Umbilical cord (tissue), 2 donors: ENCODE measurements around the gene ARSI. TPM values are rescaled to one million over a fixed set of nuclear protein-coding genes. Genes with fewer than 3 reads are reported as not detected.

Experiments
- DNase-seq: peaks from one replicate; pipeline ENCODE4 v3.0.0-alpha.2; 2015; ENCODE audit warnings: low spot score
- total RNA-seq: library from RNA; depleted of rRNA; stranded (reverse); fragments of >200 nt; gene quantifications from one replicate; pipeline ENCODE4 v1.2.3, GENCODE V29; 2014; ENCODE audit warnings: low replicate concordance; ENCODE audit not compliant: insufficient read depth

ARSI gene
- total RNA-seq = 15.9 TPM

DNA sequence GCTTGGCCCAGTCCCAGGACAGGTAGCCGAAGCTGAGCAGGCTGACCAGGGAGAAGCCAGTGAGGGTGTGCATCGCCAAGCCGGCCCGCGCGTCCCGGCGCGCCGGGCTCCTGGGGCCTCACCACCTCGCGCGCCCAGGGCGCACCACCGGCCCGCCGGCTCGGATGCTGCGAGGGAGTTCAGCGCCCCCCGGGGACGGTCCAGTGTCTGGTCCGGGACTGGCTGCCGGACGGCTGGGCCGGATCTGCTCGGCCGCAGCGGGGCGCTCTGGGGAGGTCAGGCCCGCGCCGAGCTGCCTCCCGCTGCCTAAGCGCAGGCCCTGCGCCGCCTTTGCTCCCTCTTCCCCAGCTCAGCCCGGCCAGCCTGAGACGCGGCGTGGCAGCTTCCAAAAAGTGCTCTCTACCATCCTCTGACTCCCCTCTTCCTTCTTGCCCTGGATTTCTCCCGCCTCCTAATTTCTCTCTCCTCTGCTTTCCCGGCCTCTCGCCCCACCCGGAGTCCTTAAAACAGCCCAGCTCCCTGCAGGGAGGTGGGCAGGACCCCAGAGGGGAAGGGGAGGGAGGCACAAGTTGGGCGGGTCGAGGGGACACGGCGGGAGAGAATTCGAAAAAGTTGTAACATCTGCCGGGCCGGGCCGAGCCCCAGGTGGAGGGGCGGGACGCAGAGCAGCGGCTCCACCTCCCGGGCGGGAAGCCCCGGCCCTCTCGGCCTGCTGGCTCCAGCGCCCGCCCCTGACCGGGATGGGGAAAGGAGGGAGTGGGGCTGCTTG lies at the start of gene ARSI:
Gene ARSI (minus strand): TSS at position 605 of the 769 bp plus-strand sequence. CDS start 532 bp downstream, at position 73.
- peak; percentile 92 for DNase-seq

DNA sequence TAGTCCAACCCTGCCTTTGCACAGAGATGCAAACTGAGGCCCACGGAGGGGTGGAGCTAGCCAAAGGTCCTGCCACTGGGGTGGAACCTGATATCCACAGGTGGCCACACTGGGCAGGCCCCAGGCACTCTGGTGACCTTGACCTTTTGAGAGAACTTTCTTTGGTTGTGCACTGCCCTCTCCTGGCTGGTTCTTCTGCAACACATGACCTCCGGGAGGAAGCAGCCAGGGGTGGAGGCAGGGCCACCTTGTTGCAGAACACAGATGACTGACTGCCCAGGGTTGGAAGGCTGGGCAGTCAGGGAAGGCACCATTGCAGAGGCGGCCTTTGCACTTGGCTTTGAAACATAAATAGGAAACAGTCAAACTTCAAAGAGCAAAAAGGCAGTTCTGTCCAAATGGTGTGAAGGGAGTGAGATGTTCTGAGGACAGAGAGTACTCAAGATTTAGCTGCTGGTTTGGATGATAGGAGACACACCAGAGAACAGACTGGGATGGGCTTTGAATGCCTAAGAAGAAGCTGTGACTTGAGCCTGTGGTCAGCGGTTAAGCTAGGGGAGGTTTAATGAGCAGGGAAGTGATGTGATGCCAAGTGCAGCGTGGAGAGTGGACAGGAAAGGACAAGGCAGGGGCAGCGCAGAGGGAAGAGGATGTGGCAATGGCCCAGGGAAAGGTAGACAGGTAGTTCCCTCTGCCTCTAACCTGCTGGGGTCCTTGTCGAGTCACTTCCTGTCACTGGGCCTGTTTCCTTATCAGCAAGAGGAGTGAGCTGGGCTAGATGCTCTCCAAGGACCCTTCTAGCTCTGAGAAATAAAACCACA lies 48.0 kb upstream of the ARSI start:
- DNase-seq = peak; percentile 71

DNA sequence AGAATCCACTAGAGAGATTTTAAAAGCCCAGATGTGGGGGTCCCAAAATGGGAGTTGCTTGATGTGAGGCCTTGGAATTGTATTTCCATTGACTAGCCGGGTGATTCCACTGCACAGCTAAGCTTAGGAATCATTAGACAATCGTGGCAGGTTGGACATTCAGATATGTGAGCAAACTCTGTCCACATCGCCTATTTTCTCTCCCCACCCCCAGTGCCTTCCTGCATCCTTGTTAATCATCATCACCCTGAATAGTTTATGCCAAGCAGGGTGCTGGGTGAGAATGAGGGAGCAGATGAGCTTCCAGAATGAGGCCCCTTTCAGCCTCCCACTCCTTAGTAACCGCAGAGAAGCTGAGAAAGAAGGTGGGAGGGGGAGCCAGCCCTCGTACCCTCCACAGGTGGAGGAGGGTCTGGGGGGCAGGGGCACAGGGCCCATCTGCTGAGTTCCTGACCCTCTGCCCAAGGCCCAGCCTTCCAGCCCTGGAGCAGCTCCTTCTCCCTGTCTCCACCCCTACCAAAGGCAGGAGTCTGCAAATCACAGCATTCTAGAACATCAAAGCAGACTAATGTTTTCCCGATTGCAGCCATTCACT lies 47.1 kb upstream of the ARSI start:
- no peak for DNase-seq

DNA sequence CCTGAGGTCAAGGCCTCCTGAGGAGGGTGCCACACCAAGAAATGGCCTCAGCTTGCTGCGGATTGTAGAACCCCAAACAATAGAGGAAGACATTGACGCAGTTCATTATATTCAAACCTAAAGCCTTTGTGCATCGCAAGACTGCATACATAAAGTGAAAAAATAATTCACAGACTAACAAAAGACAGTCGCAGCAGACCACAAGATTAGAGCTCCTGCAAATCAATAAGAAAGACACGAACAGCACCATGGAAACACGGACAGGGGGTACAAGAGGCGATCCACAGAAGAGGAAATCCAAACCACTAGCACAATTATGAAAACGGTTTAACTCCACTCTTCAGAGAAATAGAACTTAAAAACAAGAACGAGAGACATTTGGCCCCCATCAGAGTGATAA lies 44.7 kb upstream of the ARSI start:
- no peak for DNase-seq

DNA sequence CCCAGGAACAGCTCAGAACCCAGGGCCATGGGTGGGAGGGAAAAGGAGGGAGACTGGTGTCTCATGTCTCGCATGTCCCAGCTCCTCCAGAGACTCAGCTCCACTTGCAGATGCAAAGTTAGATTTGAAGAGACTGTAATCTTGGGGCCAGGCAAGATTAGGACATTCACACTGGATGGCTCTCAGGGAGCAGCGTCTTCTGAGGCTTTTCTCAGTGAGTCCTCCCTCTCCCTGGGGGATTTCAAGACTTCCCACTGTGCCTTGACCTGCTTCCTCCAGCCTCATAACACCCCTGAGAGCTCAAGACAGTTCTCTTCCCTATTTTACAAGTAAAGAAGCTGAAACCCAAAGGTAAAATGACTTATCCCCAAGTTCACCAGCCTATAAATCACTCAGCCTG lies 44.3 kb upstream of the ARSI start:
- no peak for DNase-seq

DNA sequence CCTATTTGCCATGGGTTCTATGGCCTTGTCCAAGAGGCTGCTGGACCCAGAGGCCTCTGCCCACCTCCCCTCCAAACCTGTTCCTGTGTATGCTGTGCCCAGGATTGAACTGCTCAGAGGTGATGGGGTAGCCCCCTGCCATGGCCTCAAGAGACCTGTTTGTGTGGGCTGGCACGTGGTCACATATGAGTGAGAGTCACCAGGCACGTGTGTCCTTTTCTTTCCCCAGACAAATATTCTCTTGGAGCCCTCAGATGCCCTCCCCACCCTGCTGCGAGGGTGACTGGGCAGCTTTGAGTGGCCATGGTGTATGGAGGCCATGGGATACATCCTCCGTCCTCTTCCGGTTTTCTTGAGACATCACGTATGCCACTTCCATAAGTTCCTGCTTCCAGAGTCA lies 43.9 kb upstream of the ARSI start:
- no peak for DNase-seq

DNA sequence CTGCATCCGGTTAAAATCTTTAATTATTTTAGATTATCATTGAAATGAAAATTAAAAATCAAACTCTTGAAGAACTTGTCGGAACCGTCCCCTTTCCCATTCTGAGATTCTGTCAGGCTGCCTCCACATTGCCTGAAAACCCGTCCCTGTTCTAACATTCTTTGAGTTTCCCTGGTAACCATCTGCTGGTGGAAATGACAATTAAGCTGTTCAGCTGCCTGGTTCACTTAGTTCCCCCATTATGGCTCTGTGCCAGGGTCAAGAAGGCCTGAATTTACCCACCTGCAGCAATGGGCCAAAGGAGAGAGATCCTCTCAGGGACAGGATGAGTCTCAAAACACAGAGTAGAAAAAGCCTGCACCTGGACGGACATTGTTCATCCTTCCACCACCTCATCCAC lies 43.0 kb upstream of the ARSI start:
- DNase-seq = no peak

DNA sequence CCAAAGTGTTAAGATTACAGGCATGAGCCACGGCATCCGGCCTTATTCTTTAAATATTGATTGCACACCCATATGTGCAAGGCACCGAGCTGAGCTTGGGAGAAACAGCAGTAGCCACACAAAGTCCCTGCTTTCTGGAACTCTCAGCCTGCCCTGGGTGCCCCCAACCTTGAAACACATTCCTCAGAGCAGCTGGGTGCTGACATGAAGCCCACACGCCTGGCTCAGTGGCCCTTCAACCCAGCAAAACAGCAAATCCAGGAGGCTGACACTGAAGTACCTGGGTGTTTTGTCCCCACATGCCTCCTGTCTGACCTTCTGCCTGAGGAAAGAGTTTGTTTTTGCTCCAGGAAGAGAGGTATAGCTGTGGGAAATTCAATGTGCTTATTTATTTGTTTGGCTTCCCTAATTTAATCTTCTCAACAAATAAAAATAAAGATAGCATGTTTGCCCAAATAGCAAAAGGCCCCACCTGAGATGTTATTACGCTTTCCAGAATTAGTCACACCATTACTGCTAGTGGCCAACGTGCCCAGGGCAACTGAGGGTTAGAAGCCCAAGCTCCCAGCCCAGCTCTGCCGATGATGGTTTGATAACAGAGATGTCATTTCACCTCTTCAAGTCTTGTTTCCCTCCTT lies 41.4 kb upstream of the ARSI start:
- DNase-seq = no peak

DNA sequence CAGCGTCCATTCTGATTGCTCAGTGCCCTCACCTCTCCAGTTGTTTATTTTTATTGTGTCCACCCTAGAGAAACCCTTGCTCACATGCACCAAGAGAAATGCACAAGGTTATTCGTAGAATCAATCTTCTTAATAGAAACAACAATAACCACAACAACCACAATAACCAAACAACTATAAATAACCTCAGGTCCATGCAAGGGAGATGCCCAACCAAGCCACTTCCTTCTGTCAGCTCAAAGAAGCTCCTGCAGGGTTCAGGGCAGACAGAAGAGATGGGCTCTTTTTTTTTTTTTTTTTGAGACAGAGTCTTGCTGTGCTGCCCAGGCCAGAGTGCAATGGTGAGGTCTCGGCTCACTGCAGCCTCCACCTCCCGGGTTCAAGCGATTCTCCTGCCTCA lies 39.9 kb upstream of the ARSI start:
- no peak for DNase-seq

DNA sequence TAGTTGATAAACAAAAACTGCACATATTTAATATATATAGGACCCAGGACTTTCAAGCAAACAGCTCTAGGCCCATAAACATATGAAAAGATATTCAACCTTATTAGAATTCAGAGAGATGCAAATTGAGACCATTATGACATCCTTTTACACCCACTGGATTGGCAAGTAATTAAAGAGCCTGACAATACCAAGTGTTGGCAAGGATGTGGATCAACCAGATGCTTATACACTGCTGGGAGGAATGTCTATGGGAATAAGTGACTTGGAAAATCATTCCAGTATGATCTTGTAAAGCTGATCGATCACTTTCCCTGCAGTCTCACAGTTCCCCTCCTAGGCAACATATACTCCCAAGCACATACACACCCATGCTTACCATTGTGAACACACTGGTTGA lies 39.3 kb upstream of the ARSI start:
- no peak for DNase-seq

DNA sequence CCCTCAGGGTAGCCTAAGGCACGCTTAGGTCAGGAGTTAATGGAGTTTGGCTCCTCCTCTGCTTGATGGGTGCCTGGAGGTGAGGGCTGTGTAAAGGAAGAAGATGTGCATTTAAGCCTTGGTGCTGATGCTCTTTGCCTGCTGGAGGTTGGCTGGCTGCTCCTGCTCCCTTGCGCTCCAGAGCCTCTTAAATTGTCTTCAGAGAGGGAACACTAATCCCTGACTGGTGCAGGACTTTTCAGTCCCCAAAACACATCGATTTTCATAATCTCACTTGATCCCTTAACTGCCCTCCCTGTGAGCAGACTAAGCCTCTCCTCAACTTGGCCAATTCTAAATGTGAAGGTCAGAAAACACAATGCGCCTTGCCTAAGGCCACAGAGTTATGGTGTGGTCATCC lies 38.6 kb upstream of the ARSI start:
- DNase-seq = no peak

DNA sequence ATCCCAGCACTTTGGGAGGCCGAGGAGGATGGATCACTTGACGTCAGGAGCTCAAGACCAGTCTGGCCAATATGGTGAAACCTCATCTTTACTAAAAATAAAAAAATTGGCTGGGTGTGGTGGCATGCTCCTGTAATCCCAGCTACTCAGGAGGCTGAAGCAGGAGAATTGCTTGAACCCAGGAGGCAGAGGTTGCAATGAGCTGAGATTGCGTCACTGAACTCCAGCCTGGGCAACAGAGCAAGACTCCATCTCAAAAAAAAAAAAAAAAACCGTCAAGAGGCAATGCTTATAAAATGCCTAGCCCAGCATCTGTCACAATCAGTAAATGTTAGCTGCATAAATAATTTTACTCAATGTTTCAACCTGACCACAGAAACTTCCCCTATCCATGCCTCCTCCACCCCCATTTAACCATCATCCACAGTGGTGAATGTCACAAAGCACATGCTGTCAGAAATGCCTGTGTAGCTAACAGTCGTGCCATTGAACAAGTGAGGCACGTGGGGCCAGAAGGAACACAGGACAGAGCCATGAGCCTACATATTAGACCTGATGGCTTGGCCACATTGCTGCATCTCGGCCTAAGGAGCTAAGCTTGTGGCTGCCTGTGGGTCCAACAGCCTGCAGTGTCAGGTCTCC lies 38.0 kb upstream of the ARSI start:
- DNase-seq = no peak

DNA sequence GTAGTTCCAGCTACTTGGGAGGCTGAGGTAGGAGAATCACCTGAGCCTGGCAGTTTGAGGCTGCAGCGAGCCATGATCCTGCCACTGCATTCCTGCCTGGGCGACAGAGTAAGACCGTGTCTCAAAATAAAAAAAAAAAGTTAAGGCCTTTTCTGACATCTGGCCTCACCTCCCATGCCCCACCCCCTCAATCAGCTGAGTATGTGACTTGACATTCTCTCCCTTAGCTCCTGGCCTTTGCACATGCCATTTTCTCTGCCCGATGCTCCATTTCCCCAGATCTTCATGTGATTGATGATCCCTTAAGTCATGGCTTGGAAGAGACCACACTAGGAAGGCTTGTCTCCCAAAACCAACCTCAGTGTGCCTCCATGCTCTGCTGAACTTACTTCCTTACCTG lies 37.1 kb upstream of the ARSI start:
- DNase-seq = no peak

DNA sequence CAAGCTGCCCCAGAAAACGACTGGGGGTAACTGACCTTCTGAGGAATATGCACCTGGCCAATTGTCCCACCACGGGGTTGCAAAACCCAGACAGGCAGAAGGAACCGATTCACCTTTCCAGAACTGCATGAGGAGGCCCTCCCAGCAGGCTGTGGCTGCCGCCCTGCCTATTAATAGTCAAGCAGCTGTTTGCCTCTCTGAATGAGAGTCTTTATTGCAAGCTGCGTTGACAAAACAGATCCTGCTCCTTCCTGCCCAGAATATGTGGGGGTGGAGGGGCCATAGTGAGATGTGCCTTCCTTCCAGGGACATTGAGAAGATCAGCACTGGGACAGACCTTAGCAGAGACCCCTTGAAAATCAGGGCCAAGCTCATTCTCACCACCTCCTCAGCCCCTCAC lies 36.5 kb upstream of the ARSI start:
- DNase-seq = no peak

DNA sequence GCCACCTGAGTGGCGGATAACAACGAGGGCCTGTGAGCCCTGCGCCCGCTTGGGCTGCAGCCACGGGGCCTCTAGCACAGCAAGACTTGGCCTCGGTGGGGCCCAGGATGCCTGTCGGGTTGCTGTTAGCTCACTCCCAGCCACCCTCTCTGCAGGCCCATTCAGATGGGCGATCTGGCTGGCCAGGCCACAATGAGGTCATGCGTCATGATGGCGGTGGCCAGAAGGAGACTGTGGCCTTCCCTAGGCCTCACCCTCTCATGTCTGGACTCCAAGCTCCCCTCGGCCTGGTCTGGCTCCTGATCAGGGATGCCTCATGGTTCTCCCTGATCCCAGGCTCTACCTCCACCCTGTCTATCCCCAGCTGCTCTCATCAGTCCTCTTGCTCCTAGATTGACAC lies 35.8 kb upstream of the ARSI start:
- DNase-seq = no peak

DNA sequence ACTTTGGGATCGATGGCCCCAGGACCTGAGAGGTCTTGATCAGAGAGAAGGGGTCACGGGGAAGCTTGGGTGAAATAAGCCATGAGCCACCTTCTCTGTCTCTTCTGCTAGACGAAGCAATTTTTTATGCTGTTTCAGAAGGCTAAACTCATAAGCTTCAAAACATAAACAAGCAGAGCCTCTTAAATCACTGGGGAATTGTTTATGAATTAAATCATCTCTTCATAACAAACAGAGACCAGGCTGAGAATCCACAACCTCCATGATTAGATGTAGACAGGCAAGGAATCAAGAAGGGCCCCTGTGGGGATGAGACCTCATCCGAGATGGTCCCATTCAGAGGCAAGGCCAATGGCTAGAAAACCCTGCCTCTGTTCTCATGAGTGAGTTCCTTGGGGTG lies 33.1 kb upstream of the ARSI start:
- no peak for DNase-seq

DNA sequence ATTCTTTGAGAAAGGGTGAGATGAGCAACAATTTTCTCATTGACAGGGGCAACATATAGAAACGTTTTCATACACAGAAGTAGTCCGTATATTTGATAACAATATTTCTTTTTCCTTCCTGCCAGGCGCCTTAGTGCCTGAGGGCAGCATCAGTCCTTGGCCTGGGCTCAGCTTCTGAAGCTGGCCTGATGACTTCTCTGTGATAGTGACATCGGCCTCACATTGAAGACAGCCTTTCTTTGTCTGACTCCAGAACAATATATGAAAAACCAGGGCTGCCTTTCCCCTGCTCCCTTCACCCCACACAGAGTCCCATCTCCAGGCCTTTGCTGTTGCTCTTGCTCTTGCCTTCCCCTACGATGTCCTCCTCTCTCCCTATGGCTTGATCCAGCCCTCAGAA lies 30.7 kb upstream of the ARSI start:
- no peak for DNase-seq

DNA sequence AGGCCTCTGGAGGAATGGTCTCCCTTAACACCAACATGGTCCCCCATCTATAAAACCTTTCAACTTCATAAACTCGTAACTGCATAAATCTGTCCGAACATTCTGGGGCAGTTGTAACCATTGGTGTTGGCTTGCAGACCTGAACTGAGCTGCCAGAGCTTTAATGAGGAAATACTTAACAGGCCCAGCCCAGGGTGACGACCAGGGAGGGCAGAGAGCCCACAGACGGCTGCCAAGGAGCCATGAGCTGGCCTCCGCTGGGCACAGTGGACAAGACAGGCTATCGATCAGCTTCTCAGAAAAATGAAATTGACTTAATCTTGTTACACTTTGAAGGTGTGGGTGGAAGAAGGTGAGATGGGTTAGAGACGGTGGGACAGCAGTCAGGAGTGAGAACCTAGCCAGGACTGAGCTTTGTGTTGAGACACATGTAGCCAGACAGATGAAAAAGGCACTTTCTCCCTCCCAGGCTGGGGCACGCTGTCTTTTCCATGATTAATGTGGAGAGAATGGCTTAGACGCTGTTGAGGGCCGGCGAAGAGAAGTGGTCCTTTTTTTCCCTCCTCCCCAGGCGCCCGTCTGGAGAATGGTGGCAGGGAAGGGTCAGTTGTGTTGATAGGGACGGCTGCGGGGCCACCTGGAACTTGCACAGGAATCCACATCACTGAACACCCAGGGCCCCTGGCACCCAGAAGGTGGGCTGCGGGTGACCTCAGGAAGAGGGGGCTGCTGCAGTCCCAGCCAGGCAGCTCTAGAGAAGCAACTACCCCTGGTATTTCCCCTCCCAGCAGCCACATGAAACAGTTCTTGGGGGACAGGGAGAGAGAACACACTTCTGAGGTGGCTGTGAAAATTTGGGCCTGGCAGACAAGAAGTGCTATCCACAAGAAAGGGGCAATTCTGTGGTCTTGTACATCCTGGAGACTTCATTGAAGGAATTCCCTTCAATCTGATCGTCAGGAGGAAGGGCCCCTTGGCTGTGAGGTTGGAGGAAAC lies 27.5 kb upstream of the ARSI start:
- no peak for DNase-seq

DNA sequence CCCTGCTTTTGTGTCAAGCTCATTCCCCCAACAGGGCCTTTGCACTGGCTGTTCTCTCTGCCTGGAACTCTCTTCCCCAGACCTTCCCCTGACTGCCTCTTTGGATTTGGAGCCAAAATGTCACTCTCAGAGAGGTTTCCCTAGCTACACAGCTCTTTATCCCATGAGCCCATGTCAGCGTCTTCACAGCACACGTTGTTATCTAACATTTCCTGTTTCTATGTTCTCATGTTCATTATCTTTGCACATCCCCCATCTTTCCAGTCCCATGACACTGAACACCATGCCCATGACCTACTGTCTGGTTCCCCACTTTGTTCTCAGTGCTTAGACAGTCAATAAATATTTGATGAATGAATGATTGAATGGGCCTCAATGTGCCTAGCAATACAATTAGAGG lies 26.3 kb upstream of the ARSI start:
- no peak for DNase-seq

DNA sequence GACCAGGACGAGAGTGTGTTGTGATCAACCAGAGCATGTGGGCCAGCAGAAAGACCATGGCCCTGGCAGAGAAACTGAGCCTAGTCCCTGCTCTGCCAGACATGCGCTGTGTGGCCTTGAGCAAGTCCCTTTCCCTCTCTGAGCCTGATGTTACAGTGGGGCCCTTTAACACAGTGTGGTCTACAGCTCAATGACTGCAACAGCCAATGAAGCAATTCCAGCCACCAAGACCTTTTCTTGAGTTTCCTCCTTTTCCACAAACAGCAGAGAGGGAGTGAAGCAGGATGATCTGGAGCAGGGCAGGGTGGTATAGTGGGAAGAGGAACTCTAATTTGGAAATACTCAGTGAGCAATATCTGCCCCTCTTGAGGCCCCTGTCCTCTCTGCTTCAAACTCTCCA lies 25.8 kb upstream of the ARSI start:
- DNase-seq = no peak
